ENCODE measurements around the gene CBARP. TPM values are rescaled to one million over a fixed set of nuclear protein-coding genes. Genes with fewer than 3 reads are reported as not detected.

CBARP gene
- total and polyA plus RNA-seq, 8 donors: 0.55 to 2.5 (median 1.3) TPM

DNA sequence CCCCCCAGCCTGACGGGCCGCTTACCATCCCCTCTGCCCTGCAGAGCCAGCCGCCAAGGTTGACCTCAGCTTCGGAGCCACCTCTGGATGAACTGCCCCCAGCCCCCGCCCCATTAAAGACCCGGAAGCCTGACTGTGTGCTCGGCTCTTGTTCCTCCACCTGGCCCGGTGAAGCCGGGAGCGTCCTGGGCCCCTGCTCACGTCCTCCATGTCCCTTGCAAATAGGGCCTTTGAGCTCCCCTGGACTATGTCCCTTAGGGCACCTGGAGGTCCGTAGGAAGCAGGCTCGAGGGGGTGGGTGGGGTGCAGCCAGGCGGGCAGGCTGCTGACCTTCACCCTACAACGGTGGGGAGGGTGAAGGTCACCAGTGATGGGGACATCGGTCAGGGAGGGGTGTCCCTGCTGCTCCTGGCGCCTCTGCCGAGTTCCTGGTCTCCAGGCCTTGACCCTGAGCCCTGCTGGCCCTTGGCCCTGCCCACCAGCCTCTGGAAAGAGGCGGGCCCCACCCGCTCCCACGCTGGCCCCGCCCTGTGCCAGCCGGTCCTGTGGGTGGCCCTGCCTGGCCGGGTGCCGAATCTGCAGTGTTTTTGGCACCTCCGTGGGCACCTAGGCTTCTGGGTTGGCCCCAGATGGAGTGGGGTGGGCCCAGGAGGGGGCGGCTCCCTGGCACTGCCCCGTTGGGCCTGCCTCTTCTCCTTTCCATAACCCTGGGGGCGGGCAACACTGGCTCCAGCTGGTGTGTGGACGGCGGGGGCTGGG is 7.1 kb upstream of the CBARP start:
- DNase-seq: peak in 2 of 4 donors; percentile 80 to 93
- intact Hi-C loops (cut with DNase I): no loop called here
- Histone ChIP-seq H3K4me1 (peaks cover 42 to 82% of the 10 kb centered on the region in 2 donors), H3K9me3 (no peaks in the 10 kb centered on the region), H3K4me3 (peak overlapping the region; percentile 5 to 40), H3K36me3 (peaks cover 0 to 2% of the 10 kb centered on the region in 2 donors), H3K27ac (peak overlapping the region; percentile 76 to 82), H3K27me3 (peaks cover 0 to 8% of the 10 kb centered on the region in 2 donors)
- TF ChIP-seq, protein P1, sequence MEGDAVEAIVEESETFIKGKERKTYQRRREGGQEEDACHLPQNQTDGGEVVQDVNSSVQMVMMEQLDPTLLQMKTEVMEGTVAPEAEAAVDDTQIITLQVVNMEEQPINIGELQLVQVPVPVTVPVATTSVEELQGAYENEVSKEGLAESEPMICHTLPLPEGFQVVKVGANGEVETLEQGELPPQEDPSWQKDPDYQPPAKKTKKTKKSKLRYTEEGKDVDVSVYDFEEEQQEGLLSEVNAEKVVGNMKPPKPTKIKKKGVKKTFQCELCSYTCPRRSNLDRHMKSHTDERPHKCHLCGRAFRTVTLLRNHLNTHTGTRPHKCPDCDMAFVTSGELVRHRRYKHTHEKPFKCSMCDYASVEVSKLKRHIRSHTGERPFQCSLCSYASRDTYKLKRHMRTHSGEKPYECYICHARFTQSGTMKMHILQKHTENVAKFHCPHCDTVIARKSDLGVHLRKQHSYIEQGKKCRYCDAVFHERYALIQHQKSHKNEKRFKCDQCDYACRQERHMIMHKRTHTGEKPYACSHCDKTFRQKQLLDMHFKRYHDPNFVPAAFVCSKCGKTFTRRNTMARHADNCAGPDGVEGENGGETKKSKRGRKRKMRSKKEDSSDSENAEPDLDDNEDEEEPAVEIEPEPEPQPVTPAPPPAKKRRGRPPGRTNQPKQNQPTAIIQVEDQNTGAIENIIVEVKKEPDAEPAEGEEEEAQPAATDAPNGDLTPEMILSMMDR (IDR thresholded peaks at IDR 0.05): no peak
- peak; percentile 28 for ATAC-seq

DNA sequence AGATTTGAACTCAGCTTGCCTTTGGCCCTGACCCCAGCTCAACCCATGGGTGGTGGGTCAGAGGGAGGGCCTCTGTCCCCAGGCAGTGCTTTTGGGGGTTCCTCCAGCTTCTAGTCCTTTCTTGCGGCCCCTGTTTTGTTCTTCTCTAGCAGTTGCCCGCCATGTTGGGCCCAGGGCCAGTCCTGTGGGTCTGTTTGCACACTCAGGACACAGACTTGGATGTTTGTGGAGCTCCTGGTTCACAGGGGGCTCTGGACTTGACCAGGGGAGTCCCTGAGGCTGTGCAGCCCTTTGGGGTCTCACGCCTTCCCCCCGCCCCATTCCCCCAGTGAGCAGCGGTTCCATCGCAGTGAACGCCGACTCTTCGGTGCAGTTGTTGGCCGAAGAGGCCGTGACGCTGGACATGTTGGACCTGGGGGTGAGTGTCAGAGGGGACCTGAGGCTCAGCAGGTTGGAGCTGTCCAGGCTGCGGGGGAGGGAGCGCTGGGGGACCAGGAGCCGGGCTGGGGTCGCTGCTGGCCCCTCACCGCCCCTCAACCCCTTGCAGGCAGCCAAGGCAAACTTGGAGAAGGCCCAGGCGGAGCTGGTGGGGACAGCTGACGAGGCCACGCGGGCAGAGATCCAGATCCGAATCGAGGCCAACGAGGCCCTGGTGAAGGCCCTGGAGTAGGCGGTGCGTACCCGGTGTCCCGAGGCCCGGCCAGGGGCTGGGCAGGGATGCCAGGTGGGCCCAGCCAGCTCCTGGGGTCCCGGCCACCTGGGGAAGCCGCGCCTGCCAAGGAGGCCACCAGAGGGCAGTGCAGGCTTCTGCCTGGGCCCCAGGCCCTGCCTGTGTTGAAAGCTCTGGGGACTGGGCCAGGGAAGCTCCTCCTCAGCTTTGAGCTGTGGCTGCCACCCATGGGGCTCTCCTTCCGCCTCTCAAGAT is 6.2 kb upstream of the CBARP start:
- intact Hi-C loops (cut with DNase I): no loop called here
- Histone ChIP-seq H3K4me3 (peak overlapping the region; percentile 5 to 40), H3K9me3 (no peaks in the 10 kb centered on the region), H3K4me1 (peaks cover 42 to 87% of the 10 kb centered on the region in 2 donors), H3K36me3 (no peaks in the 10 kb centered on the region), H3K27ac (peak overlapping the region; percentile 76 to 82), H3K27me3 (peaks cover 0 to 16% of the 10 kb centered on the region in 2 donors)
- peak in 3 of 4 donors; percentile 90 to 95 (median 92) for DNase-seq
- TF ChIP-seq, protein P1 (IDR thresholded peaks at IDR 0.05): peak; percentile 94 to 99
- ATAC-seq: peak; percentile 62

DNA sequence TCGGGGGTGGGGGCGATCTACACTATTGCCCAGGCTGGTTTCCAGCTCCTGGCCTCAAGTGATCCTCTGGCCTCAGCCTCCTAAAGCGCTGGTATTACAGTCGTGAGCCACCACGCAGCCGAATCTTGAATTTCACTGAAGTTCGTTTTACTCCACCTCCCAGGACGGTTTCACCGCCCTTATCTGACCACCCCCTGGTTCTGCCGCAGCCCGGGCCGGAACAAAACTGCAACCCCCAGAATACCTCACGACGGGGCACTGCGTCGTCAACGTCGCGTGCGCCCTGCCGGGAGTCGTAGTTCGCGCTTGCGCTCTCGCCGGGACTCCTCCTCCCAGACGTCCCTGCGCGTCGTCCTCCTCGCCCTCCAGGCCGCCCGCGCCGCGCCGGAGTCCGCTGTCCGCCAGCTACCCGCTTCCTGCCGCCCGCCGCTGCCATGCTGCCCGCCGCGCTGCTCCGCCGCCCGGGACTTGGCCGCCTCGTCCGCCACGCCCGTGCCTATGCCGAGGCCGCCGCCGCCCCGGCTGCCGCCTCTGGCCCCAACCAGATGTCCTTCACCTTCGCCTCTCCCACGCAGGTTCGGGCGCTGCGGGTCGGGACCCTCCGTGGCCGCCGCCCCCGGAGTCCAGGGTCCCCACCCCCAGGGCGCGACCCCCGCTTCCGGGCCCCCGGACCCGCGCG is 3.8 kb upstream of the CBARP start, which contains the start of gene ATP5F1D:
TSS of gene ATP5F1D (plus strand) at position 335 of the 679 bp plus-strand sequence. CDS start at position 435, 100 bp downstream.
- intact Hi-C loops (cut with DNase I): no loop called here
- peak; percentile 69 for ATAC-seq
- H3K27ac ChIP-seq: peak within 1 kb of the TSS; percentile 80 to 83

DNA sequence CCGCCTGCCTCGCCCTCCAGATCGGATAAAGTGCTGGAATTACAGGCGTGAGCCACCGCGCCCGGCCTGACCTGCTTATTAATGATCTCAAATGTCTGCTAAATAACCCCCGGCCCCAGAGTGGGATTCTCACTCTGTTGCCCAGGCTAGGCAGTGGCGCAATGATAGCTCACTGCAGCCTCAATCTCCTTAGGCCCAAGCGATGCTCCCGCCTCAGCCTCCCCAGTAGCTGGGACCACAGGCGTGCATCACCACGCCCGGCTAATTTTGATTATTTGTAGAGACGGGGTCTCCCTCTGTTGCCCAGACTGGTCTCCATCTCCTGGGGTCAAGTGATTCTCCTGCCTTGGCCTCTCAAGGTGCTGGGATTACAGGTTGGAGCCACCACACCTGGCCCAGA is 3.1 kb upstream of the CBARP start:
- Histone ChIP-seq H3K27me3 (peaks cover 0 to 45% of the 10 kb centered on the region in 2 donors), H3K4me1 (peaks cover 42 to 83% of the 10 kb centered on the region in 2 donors), H3K9me3 (no peaks in the 10 kb centered on the region), H3K36me3 (no peaks in the 10 kb centered on the region), H3K27ac (peak overlapping the region in 1 of 2 donors; percentile 83), H3K4me3 (peak overlapping the region in 1 of 2 donors; percentile 88)
- intact Hi-C loops (cut with DNase I): no loop called here
- DNase-seq: no peak
- TF ChIP-seq, protein P1 (IDR thresholded peaks at IDR 0.05): no peak
- ATAC-seq: no peak

More for the DNA sequence above, 3.8 kb upstream of the CBARP start, which contains the start of gene ATP5F1D:
- peak; percentile 89 to 98 (median 96) for DNase-seq
- TF ChIP-seq, protein P1 (IDR thresholded peaks at IDR 0.05): no peak
- Histone ChIP-seq H3K36me3 (no peaks in the 10 kb centered on the region), H3K4me3 (peak within 1 kb of the TSS; percentile 73 to 88), H3K9me3 (no peaks in the 10 kb centered on the region), H3K27me3 (peaks cover 0 to 38% of the 10 kb centered on the region in 2 donors), H3K4me1 (peaks cover 42 to 89% of the 10 kb centered on the region in 2 donors)

All from left lung (tissue), 10 donors.